ENCODE results near the gene HIVEP3.

GRCh38 chr1:41939194-41939593 is 20.5 kb upstream of the HIVEP3 start:
- no peak for TF ChIP-seq CTCF (IDR thresholded peaks at IDR 0.05; ENCODE audit: insufficient read depth, low read length)
- TF ChIP-seq POLR2AphosphoS5 (IDR thresholded peaks at IDR 0.05; ENCODE audit: low read depth) = no peak
